Occipital lobe (tissue), 2 donors: ENCODE measurements around the gene KRTAP5-4. TPM values are rescaled to one million over a fixed set of nuclear protein-coding genes. Genes with fewer than 3 reads are reported as not detected.
"Not testable (repeated sequence)": the region's sequence is repeated elsewhere in the genome, so short reads cannot be mapped to it uniquely, and the experiment has no call there.

Experiments
- DNase-seq: peaks from one replicate; lab custom pipeline; 2025; lab: John Stamatoyannopoulos, UW
- total RNA-seq: library from RNA; depleted of rRNA; stranded (reverse); fragments of >200 nt; gene quantifications from one replicate; pipeline ENCODE4 v1.2.3, GENCODE V29; 2014

The KRTAP5-4 gene
- total RNA-seq, 1 donor from 2014 or later = not detected

- no peak for DNase-seq
These were observed 31.8 kb upstream of the KRTAP5-4 start for GRCh38 chr11:1653541-1654387.

DNA sequence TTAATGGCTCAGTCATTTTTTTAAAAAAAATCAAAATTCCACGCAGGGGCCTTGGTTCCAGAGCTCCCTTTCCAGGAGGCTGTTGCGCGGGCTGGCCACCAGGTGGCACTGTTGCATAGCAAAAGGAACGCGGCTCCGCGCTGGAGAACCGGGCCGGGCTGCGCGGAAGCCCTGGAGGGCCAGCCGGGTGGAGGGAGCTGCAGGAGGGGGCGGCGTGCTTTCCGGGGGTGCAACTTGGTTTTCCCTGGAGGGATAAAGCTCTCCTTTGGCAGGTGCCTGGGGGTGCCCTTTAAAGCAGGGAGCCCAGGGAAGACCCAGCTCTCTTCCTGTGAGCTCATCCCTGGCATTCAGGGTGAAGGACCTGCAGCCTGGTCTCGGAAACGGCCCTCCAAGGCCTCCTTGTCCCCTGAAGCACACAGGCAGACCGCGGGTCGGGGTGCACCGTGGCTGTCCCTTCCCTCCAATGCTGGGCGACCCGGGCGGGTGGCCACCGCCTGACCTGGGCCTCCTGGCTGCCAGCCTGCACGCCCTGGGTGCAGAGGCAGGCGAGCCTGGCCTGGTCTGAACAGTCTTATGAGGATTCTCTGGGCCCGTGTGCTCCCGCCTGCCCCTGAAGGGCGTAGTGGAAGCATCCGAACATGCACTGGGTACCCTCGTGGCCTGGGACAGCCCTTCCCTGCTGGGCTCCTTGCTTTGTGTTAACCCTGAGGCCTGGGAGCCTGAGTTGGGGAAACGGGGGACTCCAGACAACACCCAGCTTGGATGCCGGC is 31.0 kb upstream of the KRTAP5-4 start:
- peak; percentile 59 for DNase-seq

DNA sequence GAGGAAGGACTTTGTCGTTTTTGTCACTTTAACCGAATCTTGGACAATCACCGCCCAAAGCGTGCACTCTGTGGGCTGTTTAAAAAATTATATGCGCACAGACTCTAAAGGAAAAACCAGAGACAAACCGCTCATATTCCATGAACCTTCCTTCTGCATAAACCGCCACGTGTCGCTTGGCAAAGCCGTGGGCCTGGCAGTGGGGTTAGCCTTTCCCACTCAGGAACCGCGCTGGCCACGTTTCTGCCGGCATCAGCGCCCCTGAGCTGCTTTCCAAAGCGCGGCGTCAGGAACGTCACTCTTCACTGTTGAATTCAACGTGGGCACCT is 30.5 kb upstream of the KRTAP5-4 start:
- no peak for DNase-seq

GRCh38 chr11:1652026-1652425 is 30.1 kb upstream of the KRTAP5-4 start:
- no peak for DNase-seq

GRCh38 chr11:1651411-1651980 is 29.6 kb upstream of the KRTAP5-4 start:
- DNase-seq = no peak

DNA sequence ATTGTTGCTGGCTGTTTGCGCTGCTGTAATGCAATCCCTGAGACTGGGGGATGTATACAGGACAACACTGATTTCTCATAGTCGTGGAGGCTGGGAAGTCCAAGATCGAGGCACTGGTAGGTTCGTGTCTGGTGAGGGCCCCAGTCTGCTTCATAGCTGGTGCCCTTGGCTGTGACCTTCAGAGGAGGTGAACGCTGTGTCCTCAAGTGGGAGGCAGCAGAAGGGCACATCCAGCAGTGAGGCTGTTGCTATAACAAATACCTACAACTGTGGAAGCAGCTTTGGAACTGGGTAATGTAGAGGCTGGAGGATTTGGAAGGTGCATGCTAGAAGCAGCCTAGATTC is 29.0 kb upstream of the KRTAP5-4 start:
- DNase-seq = no peak

DNA sequence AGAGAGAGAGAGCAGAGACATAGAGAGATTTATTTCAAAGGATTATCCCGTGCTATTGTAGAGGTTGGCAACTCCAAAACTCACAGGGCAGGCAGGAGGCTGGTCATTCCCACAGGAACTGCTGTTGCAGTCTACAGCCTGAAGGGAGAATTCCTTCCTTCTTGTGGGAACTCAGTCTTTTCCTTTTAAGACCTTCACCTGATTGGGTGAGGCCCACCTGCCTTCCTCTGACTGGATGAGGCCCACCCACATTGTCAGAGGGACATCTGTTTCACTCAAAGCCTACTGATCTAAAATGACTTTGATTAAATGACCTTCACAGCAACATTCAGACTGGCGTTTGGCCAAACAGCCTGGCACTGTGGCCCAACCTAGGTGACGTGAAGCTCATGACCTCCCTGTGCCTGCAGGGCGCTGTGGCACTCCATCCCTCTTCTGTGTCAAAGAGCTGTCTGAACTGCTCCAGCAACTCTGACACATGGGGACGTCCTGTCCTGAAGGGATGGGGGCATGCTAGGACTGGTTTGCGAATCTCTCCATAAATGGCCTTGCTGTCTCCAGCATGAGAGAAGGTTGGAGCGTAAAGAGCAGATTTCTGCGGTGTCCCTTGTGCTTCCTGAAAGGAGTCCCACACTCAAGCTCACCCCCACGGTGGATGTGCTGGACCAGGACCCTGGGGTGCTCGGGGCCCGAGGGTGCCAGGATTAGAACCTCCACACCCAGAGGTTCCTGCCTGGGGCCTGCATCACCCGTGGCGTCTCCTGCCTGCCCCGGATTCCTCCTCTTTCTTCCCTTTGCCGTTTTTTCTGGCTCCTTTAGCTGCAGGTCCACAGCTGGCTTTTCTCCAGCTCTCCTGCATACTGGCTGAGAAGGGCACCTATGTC is 28.3 kb upstream of the KRTAP5-4 start:
- DNase-seq = no peak

GRCh38 chr11:1648653-1649420 is 26.9 kb upstream of the KRTAP5-4 start:
- no peak for DNase-seq

- DNase-seq = no peak
These were observed 26.1 kb upstream of the KRTAP5-4 start for GRCh38 chr11:1647901-1648652.

GRCh38 chr11:1646540-1646939 is 24.6 kb upstream of the KRTAP5-4 start:
- not testable (repeated sequence) for DNase-seq

DNA sequence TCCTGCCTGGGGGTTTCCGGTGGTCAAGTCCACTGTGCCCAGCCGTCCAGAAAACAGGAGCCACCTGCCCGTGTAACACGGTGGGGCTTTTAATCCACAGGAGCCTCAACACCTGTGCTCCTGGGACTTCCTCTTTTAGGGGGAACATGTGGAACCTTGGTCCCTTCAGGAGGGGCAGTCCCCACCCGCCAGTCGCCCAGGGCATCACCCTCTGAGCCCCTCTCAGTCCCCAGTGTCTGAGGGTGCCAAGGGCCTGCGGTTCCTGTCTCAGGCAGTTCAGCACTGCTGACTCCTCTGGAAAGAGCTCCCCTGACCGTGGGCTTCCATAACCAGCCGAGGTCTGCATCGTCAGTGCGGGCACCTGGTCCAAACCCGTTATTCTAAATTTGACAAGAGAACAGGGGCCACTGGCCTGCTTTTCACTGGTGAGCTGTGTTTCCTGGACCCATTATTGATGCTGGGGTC is 23.5 kb upstream of the KRTAP5-4 start:
- DNase-seq = no peak

GRCh38 chr11:1644601-1645356 is 22.8 kb upstream of the KRTAP5-4 start:
- DNase-seq = no peak

- DNase-seq = no peak
These were observed 21.3 kb upstream of the KRTAP5-4 start for GRCh38 chr11:1643146-1643690.

- no peak for DNase-seq
These were observed 20.6 kb upstream of the KRTAP5-4 start for GRCh38 chr11:1642288-1643145.

- DNase-seq = no peak
These were observed 19.2 kb upstream of the KRTAP5-4 start for GRCh38 chr11:1641096-1641495.

DNA sequence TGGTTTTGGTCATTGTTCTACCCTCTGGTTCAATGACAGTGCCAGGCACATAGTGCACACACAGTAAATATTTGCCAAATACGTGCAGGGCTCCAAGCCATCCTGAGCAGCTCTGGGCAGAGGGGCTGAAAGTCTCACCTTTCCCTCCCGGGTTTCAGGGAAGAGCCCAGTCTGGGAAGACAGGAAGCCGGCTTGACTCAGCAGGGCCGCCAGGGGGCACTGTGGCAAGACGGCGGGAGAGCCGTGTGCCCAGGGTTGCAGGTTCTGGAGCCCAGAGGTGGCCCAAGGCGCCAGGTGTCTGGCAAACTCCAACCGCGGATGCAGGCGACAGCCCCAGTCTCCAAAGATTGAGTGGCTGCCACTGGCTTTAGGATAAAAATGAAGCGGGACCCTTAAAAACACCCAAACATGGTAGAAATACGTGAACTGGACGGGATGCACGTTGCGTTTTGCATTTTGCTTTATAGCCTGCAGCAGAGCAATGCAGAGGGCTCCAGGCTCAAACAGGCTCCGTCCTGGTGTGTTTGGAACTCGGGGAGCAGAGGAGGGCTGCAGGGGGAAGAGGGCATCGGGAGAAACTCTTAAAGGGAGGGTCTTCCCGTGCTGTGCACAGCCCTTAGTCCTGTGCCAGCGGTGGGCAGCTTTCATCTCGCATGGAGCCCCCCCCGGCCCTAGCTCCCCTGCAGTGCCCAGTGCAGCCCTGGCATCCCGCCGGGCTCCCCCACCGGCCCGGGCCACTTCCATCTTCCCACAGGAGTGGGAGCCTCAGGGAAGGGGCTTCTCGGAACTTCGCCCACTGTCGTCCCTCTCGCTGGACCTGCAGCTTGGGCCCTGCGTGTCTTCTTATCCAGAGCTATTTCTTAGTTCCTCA is 18.4 kb upstream of the KRTAP5-4 start:
- no peak for DNase-seq

DNA sequence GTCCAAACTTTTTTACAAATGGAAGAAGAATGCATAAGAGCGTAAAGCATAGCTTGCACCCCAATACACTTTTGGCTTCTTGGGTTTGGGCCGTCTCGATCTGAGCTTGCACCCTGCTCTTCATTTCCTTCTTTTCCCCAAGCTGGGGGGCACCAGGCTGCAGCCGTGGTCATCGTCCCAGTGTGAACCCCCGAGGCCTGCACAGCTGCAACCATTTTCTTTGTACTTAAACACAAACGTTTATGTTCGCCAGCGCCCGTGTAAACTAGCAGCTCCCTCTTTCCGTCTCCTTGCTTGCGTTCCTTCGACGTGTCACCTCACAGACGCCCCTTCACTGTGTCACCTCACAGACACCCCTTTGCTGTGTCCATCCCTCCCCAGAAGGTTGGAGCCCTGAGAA is 17.7 kb upstream of the KRTAP5-4 start:
- no peak for DNase-seq
